Neural cell (in vitro differentiated cells): Measurements from ENCODE around the gene SUSD6. TPM values are rescaled to one million over a fixed set of nuclear protein-coding genes. Genes with fewer than 3 reads are reported as not detected.

Source experiments
- H2AFZ ChIP-seq: fragments of 200-600, 300-800 bp; sonication (generic), shearing (Covaris generic); 2 replicates; pipeline ENCODE4 v1.6.0; 2014; ENCODE audit warnings: low read depth, mild to moderate bottlenecking, antibody characterized with exemption, low read length, moderate library complexity
- H3F3A ChIP-seq: fragments of 200-600 bp; shearing (Covaris generic); 2 replicates; pipeline ENCODE4 v1.6.1; 2016; ENCODE audit warnings: mild to moderate bottlenecking, moderate library complexity, mixed read lengths, antibody characterized with exemption, low read length; ENCODE audit not compliant: insufficient read depth, poor library complexity, severe bottlenecking
- H3K27ac ChIP-seq: fragments of 200-600, 300-800 bp; sonication (generic), shearing (Covaris generic); 2 replicates; pipeline ENCODE4 v1.5.1; 2014; ENCODE audit warnings: mild to moderate bottlenecking, low read length, moderate library complexity
- H3K27me3 ChIP-seq: fragments of 300-800, 200-600 bp; sonication (generic), shearing (Covaris generic); 2 replicates; pipeline ENCODE4 v1.6.0; 2014; ENCODE audit warnings: mild to moderate bottlenecking, low read depth, low read length, moderate library complexity; ENCODE audit not compliant: insufficient read depth
- H3K36me3 ChIP-seq: fragments of 300-800, 200-600 bp; sonication (generic), shearing (Covaris generic); 2 replicates; pipeline ENCODE4 v1.5.1; 2014; ENCODE audit warnings: mild to moderate bottlenecking, antibody characterized with exemption, low read length, moderate library complexity; ENCODE audit not compliant: insufficient read depth
- H3K4me2 ChIP-seq: fragments of 300-800, 200-600 bp; sonication (generic), shearing (Covaris generic); 2 replicates; pipeline ENCODE4 v1.6.0; 2014; ENCODE audit warnings: mild to moderate bottlenecking, low read length
- H3K4me3 ChIP-seq: fragments of 300-800, 200-600 bp; sonication (generic), shearing (Covaris generic); 2 replicates; pipeline ENCODE4 v1.5.1; 2014; ENCODE audit warnings: mild to moderate bottlenecking, low read length, moderate library complexity
- H3K79me2 ChIP-seq: fragments of 200-600 bp; shearing (Covaris generic); replicated peaks from 2 replicates; pipeline ENCODE4 v1.6.0; 2014; ENCODE audit warnings: mild to moderate bottlenecking, low read length, moderate library complexity; ENCODE audit not compliant: insufficient read depth
- H3K9ac ChIP-seq: fragments of 300-800, 200-600 bp; sonication (generic), shearing (Covaris generic); 2 replicates; pipeline ENCODE4 v1.6.1; 2016; ENCODE audit warnings: mild to moderate bottlenecking, low read length, mixed read lengths
- H3K9me2 ChIP-seq: fragments of 200-600 bp; shearing (Covaris generic); 2 replicates; pipeline ENCODE4 v1.6.1; 2016; ENCODE audit warnings: mild to moderate bottlenecking, low read length, mixed read lengths; ENCODE audit not compliant: insufficient read depth
- H3K9me3 ChIP-seq: fragments of 200-600, 300-800 bp; sonication (generic), shearing (Covaris generic); 2 replicates; pipeline ENCODE4 v1.6.1; 2016; ENCODE audit warnings: mild to moderate bottlenecking, mixed run types, low read length, moderate library complexity, mixed read lengths
- H4K20me1 ChIP-seq: fragments of 200-600 bp; shearing (Covaris generic); 2 replicates; pipeline ENCODE4 v1.6.1; 2016; ENCODE audit warnings: mild to moderate bottlenecking, mixed run types; ENCODE audit not compliant: insufficient read depth
- CTCF ChIP-seq: fragments of 450-650 bp; IDR thresholded peaks from 2 replicates; pipeline ENCODE4 v1.5.1; 2014; ENCODE audit warnings: antibody characterized with exemption, mild to moderate bottlenecking, moderate library complexity; ENCODE audit not compliant: poor library complexity, severe bottlenecking
- EP300 ChIP-seq: fragments of 450-650 bp; conservative IDR thresholded peaks from 2 replicates; pipeline ENCODE4 v1.6.1; 2014; ENCODE audit warnings: antibody characterized with exemption, mild to moderate bottlenecking, moderate library complexity; ENCODE audit not compliant: poor library complexity, severe bottlenecking
- EZH2 ChIP-seq: fragments of 200-600, 300-800 bp; shearing (Covaris generic), sonication (generic); IDR thresholded peaks from 2 replicates; pipeline ENCODE4 v1.6.1; 2014; ENCODE audit warnings: antibody characterized with exemption, low read length, borderline replicate concordance, mild to moderate bottlenecking; ENCODE audit not compliant: insufficient read depth, poor library complexity, severe bottlenecking
- MXI1 ChIP-seq: fragments of 450-650 bp; conservative IDR thresholded peaks from 2 replicates; pipeline ENCODE4 v1.6.1; 2014; ENCODE audit warnings: antibody characterized with exemption, mild to moderate bottlenecking; ENCODE audit not compliant: poor library complexity, severe bottlenecking
- POLR2AphosphoS5 ChIP-seq: IDR thresholded peaks from 2 replicates; pipeline ENCODE4 v1.6.1; 2012
- RAD21 ChIP-seq: fragments of 450-650 bp; conservative IDR thresholded peaks from 2 replicates; pipeline ENCODE4 v1.6.1; 2014; ENCODE audit warnings: antibody characterized with exemption, mild to moderate bottlenecking, moderate library complexity
- REST ChIP-seq: IDR thresholded peaks from 2 replicates; pipeline ENCODE4 v1.6.1; 2012; ENCODE audit warnings: borderline replicate concordance
- SMC3 ChIP-seq: fragments of 450-650 bp; conservative IDR thresholded peaks from 2 replicates; pipeline ENCODE4 v1.6.1; 2014; ENCODE audit warnings: antibody characterized with exemption, mild to moderate bottlenecking, moderate library complexity; ENCODE audit not compliant: poor library complexity
- TAF1 ChIP-seq: IDR thresholded peaks from 2 replicates; pipeline ENCODE4 v1.6.1; 2012; ENCODE audit warnings: low read depth
- polyA plus RNA-seq: library from polyadenylated mRNA; depleted of rRNA; stranded (reverse); fragments of >200 nt; gene quantifications from 2 replicates; pipeline ENCODE4 v1.2.3, GENCODE V29; 2014

SUSD6 gene
- polyA plus RNA-seq, 1 donor from 2014 or later, result 5.1 TPM

- Histone ChIP-seq H3F3A (no peaks in the 10 kb centered on the region), H2AFZ (no peak overlapping the region), H3K27ac (no peak overlapping the region), H3K4me2 (no peak overlapping the region), H3K4me3 (no peak overlapping the region), H4K20me1 (no peaks in the 10 kb centered on the region), H3K9me3 (no peaks in the 10 kb centered on the region), H3K9me2 (no peaks in the 10 kb centered on the region), H3K79me2 (no peaks in the 10 kb centered on the region), H3K27me3 (no peaks in the 10 kb centered on the region), H3K36me3 (no peaks in the 10 kb centered on the region), H3K9ac (no peak overlapping the region)
- TF ChIP-seq RAD21 (no peak), POLR2AphosphoS5 (no peak), CTCF (no peak), REST (no peak), EP300 (no peak), TAF1 (no peak), MXI1 (no peak), EZH2 (no peak), SMC3 (no peak)
Observed at GRCh38 chr14:69600304-69600891, 11.0 kb upstream of the SUSD6 start.

GRCh38 chr14:69605738-69606137 is 5.7 kb upstream of the SUSD6 start:
- Histone ChIP-seq H4K20me1 (no peaks in the 10 kb centered on the region), H3K9me3 (no peaks in the 10 kb centered on the region), H3K79me2 (peaks cover 6% of the 10 kb centered on the region), H3K9me2 (no peaks in the 10 kb centered on the region), H3K4me2 (no peak overlapping the region), H2AFZ (no peak overlapping the region), H3K27me3 (no peaks in the 10 kb centered on the region), H3K27ac (no peak overlapping the region), H3K4me3 (no peak overlapping the region), H3F3A (no peaks in the 10 kb centered on the region), H3K9ac (no peak overlapping the region), H3K36me3 (no peaks in the 10 kb centered on the region)
- TF ChIP-seq TAF1, result no peak
- TF ChIP-seq POLR2AphosphoS5, result no peak
- TF ChIP-seq SMC3, result no peak
- no peak for TF ChIP-seq RAD21
- no peak for TF ChIP-seq MXI1
